Cardiac fibroblast (primary cell): ENCODE results near the gene LRFN5.

Experiments used
- DNase-seq, 2 donors: peaks; one replicate each; pipeline versions ENCODE4 v3.0.0 to v3.0.0-alpha.2; 2010; ENCODE audit warnings: low read depth in 2 of 2
- H3K4me3 ChIP-seq, 2 donors: replicated peaks in 1 of 2; 1 replicate in 1 of 2; 2 replicates in 1 of 2; pipeline ENCODE4 v1.5.1; 2011; ENCODE audit warnings: low read depth in 2 of 2, low read length in 2 of 2, mild to moderate bottlenecking in 2 of 2, moderate library complexity in 1 of 2
- TF ChIP-seq, protein P1 (sequence below): IDR thresholded peaks from one replicate; pipeline ENCODE4 v1.5.1; 2011; ENCODE audit warnings: low read depth, mild to moderate bottlenecking, low read length, inconsistent platforms

The LRFN5 gene

DNA sequence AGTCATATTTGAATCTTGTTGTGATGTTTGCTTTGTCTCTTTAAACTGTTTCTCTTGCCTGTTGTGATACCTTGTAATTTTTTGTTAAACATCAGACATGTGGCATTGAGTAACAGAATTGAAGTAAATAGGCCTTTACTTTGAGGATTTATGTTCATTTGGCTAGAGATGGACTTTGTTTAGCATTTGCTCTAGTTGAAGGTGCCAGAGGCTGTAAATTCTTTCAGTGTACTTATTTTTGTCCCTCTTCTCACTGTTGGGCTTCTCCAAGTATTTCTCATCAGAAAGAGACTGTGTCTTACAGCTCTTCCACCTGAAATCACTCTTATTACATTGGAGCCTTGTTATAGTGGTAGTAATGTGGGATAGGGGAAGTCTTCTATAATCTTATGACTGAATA, 175.8 kb downstream of the LRFN5 start:
- DNase-seq: no peak
- TF ChIP-seq, protein P1, sequence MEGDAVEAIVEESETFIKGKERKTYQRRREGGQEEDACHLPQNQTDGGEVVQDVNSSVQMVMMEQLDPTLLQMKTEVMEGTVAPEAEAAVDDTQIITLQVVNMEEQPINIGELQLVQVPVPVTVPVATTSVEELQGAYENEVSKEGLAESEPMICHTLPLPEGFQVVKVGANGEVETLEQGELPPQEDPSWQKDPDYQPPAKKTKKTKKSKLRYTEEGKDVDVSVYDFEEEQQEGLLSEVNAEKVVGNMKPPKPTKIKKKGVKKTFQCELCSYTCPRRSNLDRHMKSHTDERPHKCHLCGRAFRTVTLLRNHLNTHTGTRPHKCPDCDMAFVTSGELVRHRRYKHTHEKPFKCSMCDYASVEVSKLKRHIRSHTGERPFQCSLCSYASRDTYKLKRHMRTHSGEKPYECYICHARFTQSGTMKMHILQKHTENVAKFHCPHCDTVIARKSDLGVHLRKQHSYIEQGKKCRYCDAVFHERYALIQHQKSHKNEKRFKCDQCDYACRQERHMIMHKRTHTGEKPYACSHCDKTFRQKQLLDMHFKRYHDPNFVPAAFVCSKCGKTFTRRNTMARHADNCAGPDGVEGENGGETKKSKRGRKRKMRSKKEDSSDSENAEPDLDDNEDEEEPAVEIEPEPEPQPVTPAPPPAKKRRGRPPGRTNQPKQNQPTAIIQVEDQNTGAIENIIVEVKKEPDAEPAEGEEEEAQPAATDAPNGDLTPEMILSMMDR: no peak
- H3K4me3 ChIP-seq: no peak overlapping the region

DNA sequence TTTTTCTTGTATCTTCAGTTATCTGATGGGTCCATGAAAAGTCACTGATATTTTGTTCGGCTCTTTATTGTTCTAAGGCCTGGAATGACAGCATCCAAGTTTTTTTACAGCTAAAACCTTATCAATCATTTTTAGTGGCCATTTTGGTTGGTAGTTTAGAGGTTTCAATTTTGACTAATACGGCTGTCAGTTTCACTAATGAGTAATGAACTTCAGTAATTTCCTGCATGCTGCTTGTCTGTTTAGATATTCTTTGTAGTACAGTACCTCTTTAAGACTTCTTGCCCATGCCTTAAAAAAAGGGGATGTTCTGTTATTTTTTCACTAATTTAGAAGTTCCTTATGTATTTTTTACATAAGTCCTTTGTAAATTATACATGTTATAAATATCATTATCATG, 176.7 kb downstream of the LRFN5 start:
- TF ChIP-seq, protein P1: no peak
- no peak for DNase-seq
- no peak overlapping the region for H3K4me3 ChIP-seq

DNA sequence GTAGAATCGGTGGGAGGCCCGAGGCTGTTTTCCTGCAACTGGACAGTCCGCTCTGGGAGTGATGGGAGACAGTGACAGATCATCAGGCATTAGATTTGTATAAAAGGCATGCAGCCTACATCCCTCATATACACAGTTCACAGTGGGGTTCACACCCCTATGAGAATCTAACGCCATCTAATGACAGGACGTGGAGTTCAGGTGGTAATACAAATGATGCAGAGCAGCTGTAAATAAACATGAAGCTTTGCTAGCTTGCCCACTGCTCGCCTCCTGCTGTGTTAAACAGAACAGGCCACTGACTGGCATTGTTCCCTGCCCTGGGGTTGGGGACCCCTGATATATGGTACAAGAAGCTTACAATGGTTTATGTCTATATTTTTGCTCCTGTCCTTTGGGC, 179.0 kb downstream of the LRFN5 start:
- TF ChIP-seq, protein P1: no peak
- peak in 1 of 2 donors; percentile 9 for DNase-seq
- no peak overlapping the region for H3K4me3 ChIP-seq

DNA sequence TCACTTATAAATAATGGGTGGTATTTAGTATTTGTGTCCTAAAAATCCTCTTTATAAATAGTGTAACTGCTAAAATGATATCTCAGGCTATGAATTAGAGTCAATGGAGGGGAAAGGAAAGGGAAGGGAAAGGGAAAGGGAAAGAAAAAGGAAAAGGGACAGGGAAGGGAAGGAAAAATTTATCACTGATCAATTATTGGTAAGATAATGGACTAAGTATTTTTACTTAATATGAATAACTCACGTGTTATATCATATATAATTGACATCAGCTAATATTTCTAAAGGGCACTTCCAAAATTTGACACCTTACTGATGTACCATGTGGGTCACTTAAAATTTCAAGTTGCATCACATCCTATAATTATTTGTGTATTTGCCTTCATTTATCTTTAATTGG, 193.1 kb downstream of the LRFN5 start:
- no peak for DNase-seq
- TF ChIP-seq, protein P1: no peak
- H3K4me3 ChIP-seq: no peak overlapping the region

DNA sequence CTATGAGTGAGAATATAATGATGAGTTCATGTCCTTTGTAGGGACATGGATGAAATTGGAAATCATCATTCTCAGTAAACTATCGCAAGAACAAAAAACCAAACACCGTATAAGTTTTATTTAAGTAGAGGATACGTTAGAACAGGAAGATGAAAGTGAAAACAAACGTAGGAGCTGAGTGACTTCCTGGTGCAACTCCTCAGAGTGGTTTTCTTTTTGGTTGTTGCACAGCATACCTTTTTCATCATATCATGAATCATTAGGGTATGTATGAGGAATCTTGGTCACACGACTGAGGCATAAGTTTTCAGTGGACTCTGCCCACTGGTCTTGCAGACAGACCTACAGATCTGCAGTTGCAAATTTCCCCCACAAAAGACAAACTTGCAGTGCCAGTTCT, 199.0 kb downstream of the LRFN5 start:
- DNase-seq: no peak
- no peak overlapping the region for H3K4me3 ChIP-seq
- TF ChIP-seq, protein P1: no peak

DNA sequence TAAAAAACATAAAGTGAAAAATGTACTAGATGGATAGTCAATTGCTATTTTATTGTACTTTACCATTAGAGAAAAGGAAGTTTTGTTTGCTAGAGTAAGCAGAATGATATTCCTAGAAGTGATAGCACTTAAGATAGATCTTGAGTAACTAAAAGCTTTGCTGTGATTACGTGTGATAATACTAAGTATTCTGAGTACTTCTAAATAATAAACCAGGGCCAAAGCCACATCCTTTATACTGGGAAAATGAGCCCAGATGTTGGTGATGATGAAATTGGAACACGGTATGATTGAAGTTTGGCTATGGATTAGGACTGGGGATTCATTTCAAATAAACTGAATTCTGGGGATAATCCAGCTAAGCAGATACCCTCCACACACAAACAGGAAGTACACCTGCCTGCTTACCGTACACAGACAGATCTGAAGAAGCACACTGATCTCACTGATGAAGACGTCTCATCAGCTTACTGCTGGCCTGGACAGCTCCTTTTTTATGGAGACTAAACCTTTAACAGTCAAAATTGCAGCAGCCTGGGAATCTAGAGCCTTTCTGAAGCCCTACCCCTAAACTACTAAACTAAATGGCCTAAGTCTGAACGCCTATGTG, 199.8 kb downstream of the LRFN5 start:
- no peak overlapping the region for H3K4me3 ChIP-seq
- TF ChIP-seq, protein P1: no peak
- no peak for DNase-seq

DNA sequence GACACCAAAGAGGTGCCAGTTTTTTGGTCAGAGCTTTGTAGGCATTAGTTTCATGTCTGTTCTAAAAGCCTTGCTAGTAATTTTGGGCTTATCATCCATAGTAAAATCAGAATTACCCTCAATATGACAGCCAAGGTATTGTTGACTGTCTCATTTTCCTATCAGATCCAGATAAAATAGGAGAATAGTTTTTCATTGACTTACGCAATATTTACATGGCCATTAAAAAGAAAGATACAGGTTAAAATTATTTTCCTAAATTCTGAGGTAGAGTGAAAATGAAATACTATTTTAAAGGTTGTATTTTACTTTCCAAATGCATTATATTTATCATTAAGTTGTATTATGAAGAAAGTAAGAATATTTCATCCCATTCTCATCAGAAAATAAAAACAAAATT, 203.7 kb downstream of the LRFN5 start:
- H3K4me3 ChIP-seq: no peak overlapping the region
- TF ChIP-seq, protein P1: no peak
- no peak for DNase-seq
